ENCODE measurements around the gene AGXT.

- TF ChIP-seq POLR2A (IDR thresholded peaks at IDR 0.05) (no peak), CTCF (IDR thresholded peaks at IDR 0.05) (no peak), EP300 (IDR thresholded peaks at IDR 0.05) (no peak), POLR2AphosphoS5 (IDR thresholded peaks at IDR 0.05) (no peak)
Measured at GRCh38 chr2:240876035-240876474, 7.4 kb downstream of the AGXT start.
